ENCODE results near the gene KCNH1. TPM values are rescaled to one million over a fixed set of nuclear protein-coding genes. Genes with fewer than 3 reads are reported as not detected.

KCNH1 gene
- total RNA-seq, 2 donors from 2014 or later: 3.2 to 3.5 TPM

GRCh38 chr1:210942513-210942912, 191.4 kb downstream of the KCNH1 start:
- WGBS, 2 experiments (ENCODE audit: insufficient coverage in 1 of 2, insufficient read length in 1 of 2): 50% methylated on average over 1 of the region's 2 CpGs; no CpG with 5 or more reads in 1 of the 2 experiments
- no peaks in the 10 kb centered on the region for H3K4me1 ChIP-seq (ENCODE audit: control insufficient read depth, insufficient read depth, low read length)
- H3K27ac Mint-ChIP-seq: no peak overlapping the region

GRCh38 chr1:210940081-210940617, 193.8 kb downstream of the KCNH1 start:
- no peaks in the 10 kb centered on the region for H3K4me1 Mint-ChIP-seq
- H3K27ac ChIP-seq (ENCODE audit: low read depth, low read length): no peak overlapping the region
- TF ChIP-seq CTCF (conservative IDR thresholded peaks at IDR 0.05): no peak
- H3K27me3 Mint-ChIP-seq (ENCODE audit: insufficient read depth): peaks cover 1% of the 10 kb centered on the region
- H3K4me3 ChIP-seq (ENCODE audit: low read length): no peak overlapping the region
- no peaks in the 10 kb centered on the region for H3K27me3 ChIP-seq (ENCODE audit: control insufficient read depth, insufficient read depth, low read length, poor library complexity, severe bottlenecking)
- no peaks in the 10 kb centered on the region for H3K4me1 ChIP-seq (ENCODE audit: control insufficient read depth, insufficient read depth, low read length)
- no peak for DNase-seq
- H3K36me3 Mint-ChIP-seq (ENCODE audit: low read depth): no peaks in the 10 kb centered on the region
- no peak overlapping the region for H3K4me3 Mint-ChIP-seq
- no peaks in the 10 kb centered on the region for H3K36me3 ChIP-seq (ENCODE audit: control insufficient read depth, insufficient read depth, low read length)
- WGBS, 2 experiments (ENCODE audit: insufficient coverage in 1 of 2, insufficient read length in 1 of 2): 93 to 100% methylated on average over 1 of the region's 1 CpG
- no peak overlapping the region for H3K9ac ChIP-seq (ENCODE audit: extremely low read depth, low read length, poor library complexity, severe bottlenecking)
- no peak overlapping the region for H3K27ac Mint-ChIP-seq
- H3K9me3 Mint-ChIP-seq: no peaks in the 10 kb centered on the region
- no peaks in the 10 kb centered on the region for H3K9me3 ChIP-seq (ENCODE audit: control insufficient read depth, low read length)

More at GRCh38 chr1:210942513-210942912, 191.4 kb downstream of the KCNH1 start:
- no peak overlapping the region for H3K4me3 Mint-ChIP-seq
- no peak overlapping the region for H3K27ac ChIP-seq (ENCODE audit: low read depth, low read length)
- no peaks in the 10 kb centered on the region for H3K9me3 ChIP-seq (ENCODE audit: control insufficient read depth, low read length)
- TF ChIP-seq CTCF (conservative IDR thresholded peaks at IDR 0.05): no peak
- no peak overlapping the region for H3K9ac ChIP-seq (ENCODE audit: extremely low read depth, low read length, poor library complexity, severe bottlenecking)
- no peaks in the 10 kb centered on the region for H3K27me3 ChIP-seq (ENCODE audit: control insufficient read depth, insufficient read depth, low read length, poor library complexity, severe bottlenecking)
- H3K4me3 ChIP-seq (ENCODE audit: low read length): no peak overlapping the region
- H3K9me3 Mint-ChIP-seq: no peaks in the 10 kb centered on the region
- no peaks in the 10 kb centered on the region for H3K36me3 Mint-ChIP-seq (ENCODE audit: low read depth)
- no peak for DNase-seq
- H3K4me1 Mint-ChIP-seq: no peaks in the 10 kb centered on the region
- no peaks in the 10 kb centered on the region for H3K36me3 ChIP-seq (ENCODE audit: control insufficient read depth, insufficient read depth, low read length)
- peaks cover 1% of the 10 kb centered on the region for H3K27me3 Mint-ChIP-seq (ENCODE audit: insufficient read depth)

- Histone ChIP-seq H3K4me1 (ENCODE audit: control insufficient read depth, insufficient read depth, low read length) (no peaks in the 10 kb centered on the region), H3K36me3 (ENCODE audit: control insufficient read depth, insufficient read depth, low read length) (no peaks in the 10 kb centered on the region), H3K4me3 (ENCODE audit: low read length) (no peak overlapping the region), H3K9me3 (ENCODE audit: control insufficient read depth, low read length) (no peaks in the 10 kb centered on the region), H3K9ac (ENCODE audit: extremely low read depth, low read length, poor library complexity, severe bottlenecking) (no peak overlapping the region), H3K27ac (ENCODE audit: low read depth, low read length) (no peak overlapping the region), H3K27me3 (ENCODE audit: control insufficient read depth, insufficient read depth, low read length, poor library complexity, severe bottlenecking) (no peaks in the 10 kb centered on the region)
- H3K4me1 Mint-ChIP-seq: no peaks in the 10 kb centered on the region
- no peaks in the 10 kb centered on the region for H3K9me3 Mint-ChIP-seq
- DNase-seq: no peak
- no peak for TF ChIP-seq CTCF (conservative IDR thresholded peaks at IDR 0.05)
- H3K27ac Mint-ChIP-seq: no peak overlapping the region
- H3K27me3 Mint-ChIP-seq (ENCODE audit: insufficient read depth): peaks cover 1% of the 10 kb centered on the region
- H3K36me3 Mint-ChIP-seq (ENCODE audit: low read depth): no peaks in the 10 kb centered on the region
- WGBS, 2 experiments (ENCODE audit: insufficient coverage in 1 of 2, insufficient read length in 1 of 2): 90 to 91% methylated on average over 1 to 3 of the region's 3 CpGs
- no peak overlapping the region for H3K4me3 Mint-ChIP-seq
These were observed 195.5 kb downstream of the KCNH1 start for GRCh38 chr1:210938416-210938925.

All from endodermal cell (in vitro differentiated cells).